GM06990 (cell line): ENCODE measurements around the gene TAGAP.

Experiments
- DNase-seq: peaks from one replicate; pipeline ENCODE4 v3.0.0-alpha.2; 2011; ENCODE audit not compliant: insufficient read length; ENCODE audit errors: extremely low read depth
- H3K27me3 ChIP-seq: replicated peaks from 2 replicates; pipeline ENCODE4 v1.6.0; 2011; ENCODE audit warnings: low read length; ENCODE audit not compliant: control insufficient read depth, insufficient read depth
- H3K36me3 ChIP-seq: 2 replicates; pipeline ENCODE4 v1.5.1; 2011; ENCODE audit warnings: low read length; ENCODE audit not compliant: control insufficient read depth, insufficient read depth
- H3K4me3 ChIP-seq: replicated peaks from 2 replicates; pipeline ENCODE4 v1.5.1; 2011; ENCODE audit warnings: low read depth, mild to moderate bottlenecking, control low read depth, low read length
- TF ChIP-seq, protein P1 (sequence below): IDR thresholded peaks from 2 replicates; pipeline ENCODE4 v1.5.1; 2011; ENCODE audit warnings: low read length, control low read depth, mild to moderate bottlenecking, inconsistent platforms; ENCODE audit not compliant: insufficient read depth, poor library complexity, severe bottlenecking

TAGAP gene, protein sequence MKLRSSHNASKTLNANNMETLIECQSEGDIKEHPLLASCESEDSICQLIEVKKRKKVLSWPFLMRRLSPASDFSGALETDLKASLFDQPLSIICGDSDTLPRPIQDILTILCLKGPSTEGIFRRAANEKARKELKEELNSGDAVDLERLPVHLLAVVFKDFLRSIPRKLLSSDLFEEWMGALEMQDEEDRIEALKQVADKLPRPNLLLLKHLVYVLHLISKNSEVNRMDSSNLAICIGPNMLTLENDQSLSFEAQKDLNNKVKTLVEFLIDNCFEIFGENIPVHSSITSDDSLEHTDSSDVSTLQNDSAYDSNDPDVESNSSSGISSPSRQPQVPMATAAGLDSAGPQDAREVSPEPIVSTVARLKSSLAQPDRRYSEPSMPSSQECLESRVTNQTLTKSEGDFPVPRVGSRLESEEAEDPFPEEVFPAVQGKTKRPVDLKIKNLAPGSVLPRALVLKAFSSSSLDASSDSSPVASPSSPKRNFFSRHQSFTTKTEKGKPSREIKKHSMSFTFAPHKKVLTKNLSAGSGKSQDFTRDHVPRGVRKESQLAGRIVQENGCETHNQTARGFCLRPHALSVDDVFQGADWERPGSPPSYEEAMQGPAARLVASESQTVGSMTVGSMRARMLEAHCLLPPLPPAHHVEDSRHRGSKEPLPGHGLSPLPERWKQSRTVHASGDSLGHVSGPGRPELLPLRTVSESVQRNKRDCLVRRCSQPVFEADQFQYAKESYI

DNA sequence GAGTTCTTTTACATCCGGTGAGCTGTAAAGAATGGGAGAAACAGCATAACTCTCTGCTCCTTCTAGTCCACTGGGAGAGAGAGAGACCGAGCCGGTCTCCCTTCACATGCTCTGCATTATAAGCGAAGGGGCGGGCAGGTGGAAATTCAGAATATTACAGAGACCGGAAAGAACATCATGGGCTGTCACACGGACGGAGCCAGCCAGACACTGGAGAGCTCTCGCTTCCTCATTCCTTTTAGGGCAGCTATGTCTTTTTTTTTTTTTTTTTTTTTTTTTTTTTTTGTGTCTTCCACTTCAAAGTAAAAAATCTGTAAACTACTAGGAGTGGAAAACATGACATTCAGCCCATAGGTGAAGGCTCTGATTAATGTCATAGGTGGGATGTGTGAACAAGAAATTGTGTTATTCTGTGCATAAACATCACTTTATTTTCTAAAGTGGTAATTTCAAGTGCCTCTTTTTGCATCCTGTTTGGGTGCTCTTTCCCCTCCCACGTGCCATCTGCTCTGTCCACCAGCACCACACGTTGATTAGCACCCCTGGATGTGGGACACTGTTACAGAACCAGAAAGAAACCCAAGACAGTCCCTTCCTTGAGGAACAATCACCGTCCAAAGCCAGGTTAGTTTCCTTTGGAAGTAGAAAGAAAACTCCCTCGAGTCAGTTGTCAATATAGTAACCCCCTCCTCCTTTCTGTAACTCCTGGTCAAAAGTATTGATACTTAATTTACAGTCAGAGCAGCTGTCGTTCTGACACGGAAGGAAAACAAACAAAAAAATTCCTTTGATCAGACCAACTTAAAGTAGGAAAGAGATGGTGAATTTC lies at the start of gene TAGAP:
TAGAP (minus strand) TSS at position 93 of the 829 bp plus-strand sequence. CDS start 845 bp downstream, outside the sequence.
- no peaks in the 10 kb centered on the region for H3K27me3 ChIP-seq
- H3K36me3 ChIP-seq, result peaks cover 8% of the 10 kb centered on the region
- peak; percentile 77 for DNase-seq
- TF ChIP-seq, protein P1, sequence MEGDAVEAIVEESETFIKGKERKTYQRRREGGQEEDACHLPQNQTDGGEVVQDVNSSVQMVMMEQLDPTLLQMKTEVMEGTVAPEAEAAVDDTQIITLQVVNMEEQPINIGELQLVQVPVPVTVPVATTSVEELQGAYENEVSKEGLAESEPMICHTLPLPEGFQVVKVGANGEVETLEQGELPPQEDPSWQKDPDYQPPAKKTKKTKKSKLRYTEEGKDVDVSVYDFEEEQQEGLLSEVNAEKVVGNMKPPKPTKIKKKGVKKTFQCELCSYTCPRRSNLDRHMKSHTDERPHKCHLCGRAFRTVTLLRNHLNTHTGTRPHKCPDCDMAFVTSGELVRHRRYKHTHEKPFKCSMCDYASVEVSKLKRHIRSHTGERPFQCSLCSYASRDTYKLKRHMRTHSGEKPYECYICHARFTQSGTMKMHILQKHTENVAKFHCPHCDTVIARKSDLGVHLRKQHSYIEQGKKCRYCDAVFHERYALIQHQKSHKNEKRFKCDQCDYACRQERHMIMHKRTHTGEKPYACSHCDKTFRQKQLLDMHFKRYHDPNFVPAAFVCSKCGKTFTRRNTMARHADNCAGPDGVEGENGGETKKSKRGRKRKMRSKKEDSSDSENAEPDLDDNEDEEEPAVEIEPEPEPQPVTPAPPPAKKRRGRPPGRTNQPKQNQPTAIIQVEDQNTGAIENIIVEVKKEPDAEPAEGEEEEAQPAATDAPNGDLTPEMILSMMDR, result no peak
- peak within 1 kb of the TSS; percentile 81 for H3K4me3 ChIP-seq

DNA sequence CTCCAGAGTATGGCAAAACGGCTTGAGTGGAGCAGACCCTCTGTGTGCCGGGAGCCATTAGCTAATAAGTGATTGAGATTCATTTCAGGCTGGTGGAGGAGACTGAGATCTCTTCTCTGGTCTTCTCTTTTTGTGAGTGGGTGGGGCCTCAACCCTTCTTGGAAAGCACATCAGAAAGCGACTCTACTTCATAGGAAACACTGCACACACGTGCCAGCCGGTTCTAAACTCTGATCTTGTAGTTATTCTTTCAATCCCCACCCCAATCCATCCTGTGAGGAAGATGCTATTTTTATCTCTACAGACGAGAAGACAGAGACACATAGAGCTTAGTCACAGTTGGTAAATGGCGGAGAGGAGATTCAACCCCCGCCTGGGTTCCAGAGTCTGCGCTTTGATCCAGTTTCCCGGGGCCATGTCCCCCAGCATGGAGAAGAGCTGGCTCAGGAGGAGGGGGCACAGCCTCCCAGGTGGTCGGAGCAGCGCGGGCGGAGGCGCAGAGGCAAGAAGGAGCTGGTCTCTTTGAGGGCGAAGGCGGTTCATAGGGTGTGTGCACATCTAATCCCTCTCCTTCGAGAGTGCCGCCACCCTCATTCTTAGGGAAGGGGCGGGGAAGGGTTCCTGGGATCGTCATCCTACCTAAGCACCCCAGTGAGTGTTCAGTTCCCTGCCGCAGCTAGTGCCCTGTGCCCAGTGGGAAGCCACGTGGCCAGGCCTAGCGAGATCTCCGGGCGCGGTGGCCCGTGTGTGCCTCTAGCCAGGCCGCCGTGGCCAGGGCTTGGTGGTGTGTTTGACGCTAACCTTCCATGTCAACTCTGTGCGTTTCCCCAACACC lies 49.0 kb upstream of the TAGAP start:
- DNase-seq, result no peak

DNA sequence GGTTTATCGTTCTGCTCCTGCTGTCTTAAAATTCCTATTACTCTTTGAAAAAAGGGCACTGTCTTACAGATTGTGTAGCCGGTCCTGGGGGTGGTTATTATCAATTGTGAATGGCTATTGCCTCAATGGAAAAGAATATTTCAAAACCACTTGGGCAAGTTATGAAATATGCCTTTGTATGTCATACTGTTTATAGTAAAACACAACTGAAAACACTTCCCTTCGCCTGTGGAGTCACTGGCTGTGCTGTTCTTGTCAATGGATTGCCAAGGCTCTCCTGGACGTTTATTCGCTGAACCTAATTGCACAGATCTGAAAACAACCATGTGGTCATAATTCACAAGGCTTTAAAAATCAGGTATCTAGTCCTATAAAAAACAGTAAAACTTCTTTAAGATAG lies 47.8 kb upstream of the TAGAP start:
- Histone ChIP-seq H3K4me3 (no peak overlapping the region), H3K27me3 (no peaks in the 10 kb centered on the region), H3K36me3 (no peaks in the 10 kb centered on the region)
- no peak for DNase-seq
- TF ChIP-seq, protein P1, result no peak

More for the DNA sequence above, 49.0 kb upstream of the TAGAP start:
- H3K36me3 ChIP-seq, result no peaks in the 10 kb centered on the region
- H3K4me3 ChIP-seq, result no peak overlapping the region
- H3K27me3 ChIP-seq, result no peaks in the 10 kb centered on the region
- TF ChIP-seq, protein P1, result no peak

DNA sequence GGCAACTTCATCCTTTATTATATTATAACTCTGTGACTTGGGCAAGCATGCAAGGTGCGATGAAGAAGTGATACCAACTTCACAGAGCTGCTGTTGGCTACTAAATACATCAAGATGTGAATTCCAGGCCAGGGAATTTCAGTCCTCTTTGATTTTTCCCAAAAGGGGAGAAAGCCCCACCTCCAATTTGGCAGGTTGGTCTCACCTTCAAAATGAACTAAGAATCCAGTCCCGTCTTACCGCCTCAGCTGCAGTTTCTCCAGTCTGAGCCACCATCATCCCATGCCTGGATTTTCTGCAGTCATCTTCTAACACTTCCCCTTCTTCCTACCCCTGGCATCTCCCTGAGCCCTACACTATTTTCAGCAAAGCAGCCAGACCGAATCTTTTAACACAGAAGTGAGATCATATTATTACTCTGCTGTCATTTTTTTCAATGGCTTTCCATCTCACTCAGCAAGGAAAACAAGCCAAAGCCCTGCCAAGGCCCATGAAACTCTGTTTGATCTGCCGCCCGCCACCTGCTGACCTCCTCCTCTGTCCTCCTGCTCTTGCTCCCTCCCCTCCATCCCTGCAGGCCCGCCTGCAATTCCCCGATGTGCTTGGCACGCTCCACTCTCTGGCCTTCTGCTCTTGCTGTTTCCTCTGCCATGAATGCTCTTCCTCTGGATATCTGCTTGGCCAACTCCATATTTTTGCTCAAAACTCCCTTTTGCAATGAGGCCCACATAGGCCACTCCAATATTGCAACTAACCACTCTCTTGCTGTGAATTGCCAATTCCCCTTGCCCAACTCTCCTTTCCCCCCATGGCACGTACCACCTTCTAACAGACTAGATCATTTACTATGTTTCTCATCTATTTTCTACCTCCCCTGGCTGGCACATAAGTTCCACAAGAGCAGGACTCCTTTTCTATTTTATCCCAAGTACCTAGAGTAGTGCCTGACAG lies 46.0 kb upstream of the TAGAP start:
- no peaks in the 10 kb centered on the region for H3K27me3 ChIP-seq
- no peak overlapping the region for H3K4me3 ChIP-seq
- TF ChIP-seq, protein P1, result no peak
- no peak for DNase-seq
- H3K36me3 ChIP-seq, result no peaks in the 10 kb centered on the region
